ENCODE results near the gene NPFF.

NPFF gene

GRCh38 chr12:53501615-53502181 is 5.6 kb downstream of the NPFF start:
- no peak for DNase-seq (ENCODE audit: low read depth)
- TF ChIP-seq, protein P1, sequence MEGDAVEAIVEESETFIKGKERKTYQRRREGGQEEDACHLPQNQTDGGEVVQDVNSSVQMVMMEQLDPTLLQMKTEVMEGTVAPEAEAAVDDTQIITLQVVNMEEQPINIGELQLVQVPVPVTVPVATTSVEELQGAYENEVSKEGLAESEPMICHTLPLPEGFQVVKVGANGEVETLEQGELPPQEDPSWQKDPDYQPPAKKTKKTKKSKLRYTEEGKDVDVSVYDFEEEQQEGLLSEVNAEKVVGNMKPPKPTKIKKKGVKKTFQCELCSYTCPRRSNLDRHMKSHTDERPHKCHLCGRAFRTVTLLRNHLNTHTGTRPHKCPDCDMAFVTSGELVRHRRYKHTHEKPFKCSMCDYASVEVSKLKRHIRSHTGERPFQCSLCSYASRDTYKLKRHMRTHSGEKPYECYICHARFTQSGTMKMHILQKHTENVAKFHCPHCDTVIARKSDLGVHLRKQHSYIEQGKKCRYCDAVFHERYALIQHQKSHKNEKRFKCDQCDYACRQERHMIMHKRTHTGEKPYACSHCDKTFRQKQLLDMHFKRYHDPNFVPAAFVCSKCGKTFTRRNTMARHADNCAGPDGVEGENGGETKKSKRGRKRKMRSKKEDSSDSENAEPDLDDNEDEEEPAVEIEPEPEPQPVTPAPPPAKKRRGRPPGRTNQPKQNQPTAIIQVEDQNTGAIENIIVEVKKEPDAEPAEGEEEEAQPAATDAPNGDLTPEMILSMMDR (IDR thresholded peaks at IDR 0.05; ENCODE audit: low read depth, low read length, missing control alignments), result no peak
- in situ Hi-C loops (cut with HindIII; ENCODE audit: low sequenced_read_pairs), result no loop called here
- peak overlapping the region; percentile 56 for H3K4me3 ChIP-seq (ENCODE audit: low read depth, low read length)

DNA sequence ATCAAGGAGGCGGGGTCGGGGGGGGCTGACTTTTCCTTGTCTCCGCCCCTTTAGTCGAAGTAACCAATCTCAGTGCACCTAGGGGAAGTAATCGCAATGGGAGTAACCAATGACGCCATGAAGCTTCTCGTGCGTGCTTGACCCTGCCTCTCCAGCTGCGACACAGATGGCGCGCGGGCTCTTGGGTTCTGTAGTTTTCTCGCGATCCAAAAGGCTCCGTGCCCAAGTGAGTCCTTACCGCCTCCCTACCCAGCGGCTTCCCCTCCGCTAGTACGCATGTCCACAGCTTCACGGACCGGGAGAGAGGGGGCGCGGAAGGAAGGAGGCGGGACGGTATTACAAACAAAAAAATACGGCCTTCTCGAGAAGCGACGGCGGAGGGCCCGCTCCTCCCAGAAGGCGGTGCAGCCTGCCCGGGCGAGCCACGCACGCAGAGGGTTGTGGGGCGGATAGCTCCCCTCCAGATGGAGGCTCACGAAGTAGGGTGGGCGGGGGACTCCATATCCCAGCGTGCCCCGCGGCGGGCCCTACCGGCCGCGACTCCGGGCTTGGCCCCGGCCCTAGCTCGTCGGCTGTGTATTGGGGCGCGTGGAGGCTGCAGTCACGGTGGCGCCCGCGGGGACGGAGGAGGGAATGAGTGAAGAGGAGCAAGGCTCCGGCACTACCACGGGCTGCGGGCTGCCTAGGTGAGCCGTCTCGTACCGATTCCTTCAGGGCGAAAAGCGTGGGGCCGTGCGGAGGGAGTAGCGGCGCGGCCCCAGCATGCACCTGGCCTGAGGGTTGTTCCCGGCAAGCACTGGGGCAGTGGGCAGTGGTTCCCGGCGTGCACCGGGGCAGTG is 6.3 kb downstream of the NPFF start, which contains the start of gene TARBP2:
TSS of gene TARBP2 (plus strand) at position 508 of the 839 bp plus-strand sequence. CDS start at position 634, 126 bp downstream.
- DNase-seq (ENCODE audit: low read depth), result peak; percentile 99
- H3K4me3 ChIP-seq (ENCODE audit: low read depth, low read length), result peak within 1 kb of the TSS; percentile 56
- TF ChIP-seq, protein P1 (IDR thresholded peaks at IDR 0.05; ENCODE audit: low read depth, low read length, missing control alignments), result no peak
- in situ Hi-C loops (cut with HindIII; ENCODE audit: low sequenced_read_pairs), result no loop called here

DNA sequence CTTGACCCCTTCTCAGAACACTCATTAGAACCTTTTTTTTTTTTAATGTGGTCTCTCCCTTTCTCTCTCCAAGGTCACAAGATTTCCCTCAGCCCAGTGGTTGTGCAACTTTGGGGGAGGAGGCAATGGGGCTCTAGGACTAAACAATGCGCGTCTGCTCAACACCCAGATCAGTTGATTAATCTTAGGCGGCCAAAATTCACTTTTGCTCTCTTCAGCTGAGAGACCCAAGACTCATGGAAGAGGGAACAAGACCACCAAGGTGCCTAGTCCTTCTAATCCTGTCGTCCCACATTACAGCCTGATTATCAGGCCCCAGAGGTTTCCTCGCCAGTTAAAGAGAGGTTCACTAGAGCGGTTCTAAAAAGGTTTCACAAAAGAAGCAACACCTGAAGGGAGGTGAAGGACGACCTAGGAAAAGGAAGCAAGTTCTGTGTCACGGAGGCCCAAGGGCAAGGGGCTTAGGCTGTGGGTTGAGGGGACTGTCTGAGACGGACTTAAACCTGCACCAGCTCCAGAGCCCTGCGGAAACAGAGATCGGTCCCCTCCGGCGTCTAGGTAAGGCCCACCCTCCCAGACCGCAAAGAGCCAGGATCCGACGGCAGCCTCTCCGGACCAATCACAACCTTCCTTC is 7.0 kb downstream of the NPFF start:
- TF ChIP-seq, protein P1 (IDR thresholded peaks at IDR 0.05; ENCODE audit: low read depth, low read length, missing control alignments), result no peak
- H3K4me3 ChIP-seq (ENCODE audit: low read depth, low read length), result peak overlapping the region; percentile 56
- DNase-seq (ENCODE audit: low read depth), result no peak
- in situ Hi-C loops (cut with HindIII; ENCODE audit: low sequenced_read_pairs), result no loop called here

DNA sequence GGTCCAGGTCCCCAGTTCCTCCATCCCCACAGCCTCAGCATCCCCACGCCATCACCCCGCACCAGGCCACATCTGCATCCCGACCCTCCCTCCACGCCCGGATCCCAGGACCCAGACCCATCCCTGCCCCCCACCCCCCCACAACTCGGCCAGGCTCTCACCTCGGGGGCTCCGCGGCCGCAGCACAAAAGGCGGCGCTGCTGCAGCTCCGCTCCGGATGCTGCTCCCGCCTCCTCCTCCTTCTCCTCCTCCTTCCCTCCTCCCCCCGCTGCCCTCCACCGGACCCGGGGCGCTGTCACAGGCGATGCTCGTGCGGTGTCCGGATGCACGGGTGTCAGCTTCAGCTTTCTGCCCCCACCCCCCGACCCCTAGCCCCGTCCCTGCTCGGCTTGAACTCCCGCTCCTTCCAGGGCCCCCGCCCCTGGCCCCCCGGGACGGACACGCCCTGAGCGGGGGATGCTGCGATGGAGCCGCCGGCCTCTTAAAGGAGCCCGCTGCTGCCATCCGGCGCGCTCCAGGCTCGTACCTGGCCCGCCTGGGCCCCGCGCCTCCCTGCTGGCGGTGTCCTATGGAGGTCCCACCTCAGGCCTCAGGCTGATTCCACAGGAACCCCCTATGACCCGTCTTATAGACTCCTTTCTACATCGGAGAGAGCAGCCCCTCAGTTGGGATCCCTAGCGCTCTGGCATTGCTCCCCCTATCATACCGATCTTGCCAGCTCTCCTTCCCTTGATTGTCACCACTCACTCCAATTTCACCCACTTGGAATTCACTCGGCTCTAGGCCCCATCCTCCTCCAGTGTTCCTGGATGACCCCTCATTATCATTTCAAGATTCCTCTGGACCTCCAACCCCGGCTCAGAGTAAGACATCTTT is 7.8 kb downstream of the NPFF start, which contains the start of gene MAP3K12:
TSS of gene MAP3K12 (minus strand) at position 193 of the 876 bp plus-strand sequence. CDS start 12,067 bp downstream, outside the sequence.
- DNase-seq (ENCODE audit: low read depth), result no peak
- in situ Hi-C loops (cut with HindIII; ENCODE audit: low sequenced_read_pairs), result no loop called here
- TF ChIP-seq, protein P1 (IDR thresholded peaks at IDR 0.05; ENCODE audit: low read depth, low read length, missing control alignments), result peak; percentile 10
- H3K4me3 ChIP-seq (ENCODE audit: low read depth, low read length), result peak within 1 kb of the TSS; percentile 56

DNA sequence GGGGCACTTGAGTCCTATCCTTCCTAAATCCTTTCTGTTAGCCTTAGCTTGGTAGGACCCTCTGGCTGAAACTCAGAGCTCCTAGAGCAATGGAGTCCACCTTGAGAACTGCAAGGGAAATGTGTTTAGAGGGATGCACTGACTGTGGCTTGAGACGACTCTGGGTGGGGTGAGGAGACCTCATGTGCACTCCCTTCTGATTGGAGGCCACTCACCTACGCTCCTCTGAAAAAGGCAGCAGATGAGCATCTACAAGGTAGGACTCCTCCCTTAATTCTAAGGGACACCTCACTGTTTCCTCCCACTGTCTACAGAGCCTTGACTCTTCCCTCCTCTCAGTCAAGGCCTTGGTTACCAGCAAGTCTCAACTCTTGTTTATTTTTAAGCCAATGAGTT is 9.1 kb downstream of the NPFF start:
- peak overlapping the region; percentile 56 for H3K4me3 ChIP-seq (ENCODE audit: low read depth, low read length)
- TF ChIP-seq, protein P1 (IDR thresholded peaks at IDR 0.05; ENCODE audit: low read depth, low read length, missing control alignments), result no peak
- no peak for DNase-seq (ENCODE audit: low read depth)
- in situ Hi-C loops (cut with HindIII; ENCODE audit: low sequenced_read_pairs), result no loop called here

DNA sequence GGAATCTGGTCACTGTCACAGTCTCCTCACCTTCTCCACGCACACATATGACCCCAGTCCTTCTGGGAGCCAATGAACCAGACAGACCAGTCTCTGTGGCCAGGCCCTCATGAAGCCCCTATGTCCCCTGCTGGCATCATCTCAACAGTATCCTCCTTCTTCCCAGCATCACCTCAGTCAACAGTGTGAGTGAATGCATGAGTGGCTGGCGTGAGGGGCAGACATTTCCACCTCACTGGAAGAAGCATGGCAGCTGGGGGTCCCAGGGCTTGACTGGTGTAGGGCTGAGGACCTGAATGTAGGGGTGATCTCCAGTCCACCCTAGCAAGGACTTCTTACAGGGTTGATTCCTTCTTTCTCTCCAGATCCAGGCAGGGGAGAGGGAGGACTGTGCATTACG is 9.8 kb downstream of the NPFF start:
- DNase-seq (ENCODE audit: low read depth), result no peak
- in situ Hi-C loops (cut with HindIII; ENCODE audit: low sequenced_read_pairs), result no loop called here
- no peak overlapping the region for H3K4me3 ChIP-seq (ENCODE audit: low read depth, low read length)
- TF ChIP-seq, protein P1 (IDR thresholded peaks at IDR 0.05; ENCODE audit: low read depth, low read length, missing control alignments), result no peak
